Right forelimb (tissue), 1 donor: ENCODE measurements around the gene BCR.

ENCODE experiments used
- DNase-seq: peaks from one replicate; pipeline ENCODE4 v3.0.0-alpha.2; 2018

The BCR gene

GRCh38 chr22:23177197-23177596 is 3.1 kb upstream of the BCR start:
- DNase-seq, result no peak

GRCh38 chr22:23178512-23179254 is 1.6 kb upstream of the BCR start:
- peak; percentile 83 for DNase-seq

- DNase-seq, result peak; percentile 61
These were observed 669 bp upstream of the BCR start for GRCh38 chr22:23179381-23180299.

DNA sequence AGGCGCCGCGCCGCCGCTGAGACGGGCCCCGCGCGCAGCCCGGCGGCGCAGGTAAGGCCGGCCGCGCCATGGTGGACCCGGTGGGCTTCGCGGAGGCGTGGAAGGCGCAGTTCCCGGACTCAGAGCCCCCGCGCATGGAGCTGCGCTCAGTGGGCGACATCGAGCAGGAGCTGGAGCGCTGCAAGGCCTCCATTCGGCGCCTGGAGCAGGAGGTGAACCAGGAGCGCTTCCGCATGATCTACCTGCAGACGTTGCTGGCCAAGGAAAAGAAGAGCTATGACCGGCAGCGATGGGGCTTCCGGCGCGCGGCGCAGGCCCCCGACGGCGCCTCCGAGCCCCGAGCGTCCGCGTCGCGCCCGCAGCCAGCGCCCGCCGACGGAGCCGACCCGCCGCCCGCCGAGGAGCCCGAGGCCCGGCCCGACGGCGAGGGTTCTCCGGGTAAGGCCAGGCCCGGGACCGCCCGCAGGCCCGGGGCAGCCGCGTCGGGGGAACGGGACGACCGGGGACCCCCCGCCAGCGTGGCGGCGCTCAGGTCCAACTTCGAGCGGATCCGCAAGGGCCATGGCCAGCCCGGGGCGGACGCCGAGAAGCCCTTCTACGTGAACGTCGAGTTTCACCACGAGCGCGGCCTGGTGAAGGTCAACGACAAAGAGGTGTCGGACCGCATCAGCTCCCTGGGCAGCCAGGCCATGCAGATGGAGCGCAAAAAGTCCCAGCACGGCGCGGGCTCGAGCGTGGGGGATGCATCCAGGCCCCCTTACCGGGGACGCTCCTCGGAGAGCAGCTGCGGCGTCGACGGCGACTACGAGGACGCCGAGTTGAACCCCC is 798 bp downstream of the BCR start:
- no peak for DNase-seq

- DNase-seq, result no peak
These were observed 1.5 kb downstream of the BCR start for GRCh38 chr22:23181721-23182308.

- no peak for DNase-seq
These were observed 2.2 kb downstream of the BCR start for GRCh38 chr22:23182309-23183060.

- peak; percentile 66 for DNase-seq
These were observed 2.9 kb downstream of the BCR start for GRCh38 chr22:23183061-23183698.

DNA sequence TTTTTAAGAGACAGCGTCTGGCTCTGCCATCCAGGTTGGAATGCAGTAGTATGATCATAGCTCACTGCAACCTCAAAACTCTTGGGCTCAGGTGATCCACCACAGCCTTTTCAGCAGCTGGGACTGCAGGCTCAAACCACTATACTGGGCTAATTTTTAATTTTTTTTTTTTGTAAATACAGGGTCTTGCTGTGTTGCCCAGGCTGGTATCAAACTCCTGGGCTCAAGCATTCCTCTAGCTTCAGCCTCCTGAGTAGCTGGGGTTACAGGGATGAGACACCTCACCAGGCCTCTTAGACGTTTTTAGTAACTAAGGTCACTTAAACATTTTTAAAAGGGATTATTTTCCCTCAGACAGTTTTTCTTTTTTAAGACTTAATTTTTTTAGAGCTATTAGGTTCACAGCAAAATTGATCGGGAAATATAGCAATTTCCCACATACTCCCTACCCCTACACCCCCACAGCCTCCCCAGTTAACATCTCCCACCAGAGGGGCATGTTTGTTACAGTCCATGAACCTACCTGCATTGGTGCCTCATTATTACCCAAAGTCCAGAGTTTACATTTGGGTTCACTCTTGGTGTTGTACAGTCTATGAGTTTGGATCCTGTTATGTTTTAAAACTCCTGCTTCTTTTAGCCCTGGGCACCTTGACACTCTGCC is 3.9 kb downstream of the BCR start:
- no peak for DNase-seq

DNA sequence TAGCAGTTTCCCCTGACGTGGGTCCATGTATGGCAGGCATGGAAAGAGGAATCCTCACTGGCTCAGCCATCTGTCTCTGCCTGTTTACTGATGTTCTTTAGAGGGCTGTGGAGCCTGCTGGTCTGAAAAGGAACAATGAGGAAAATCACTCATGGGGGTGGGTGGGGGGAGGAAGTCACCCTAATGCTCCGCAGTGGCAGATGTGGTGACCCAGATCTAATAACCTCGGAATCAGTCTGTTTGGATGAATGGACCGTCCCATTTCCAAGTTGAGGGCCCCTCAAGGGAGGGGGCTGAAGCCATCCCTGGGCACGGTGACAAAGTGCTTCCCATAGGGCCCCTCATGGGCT is 4.4 kb downstream of the BCR start:
- no peak for DNase-seq

DNA sequence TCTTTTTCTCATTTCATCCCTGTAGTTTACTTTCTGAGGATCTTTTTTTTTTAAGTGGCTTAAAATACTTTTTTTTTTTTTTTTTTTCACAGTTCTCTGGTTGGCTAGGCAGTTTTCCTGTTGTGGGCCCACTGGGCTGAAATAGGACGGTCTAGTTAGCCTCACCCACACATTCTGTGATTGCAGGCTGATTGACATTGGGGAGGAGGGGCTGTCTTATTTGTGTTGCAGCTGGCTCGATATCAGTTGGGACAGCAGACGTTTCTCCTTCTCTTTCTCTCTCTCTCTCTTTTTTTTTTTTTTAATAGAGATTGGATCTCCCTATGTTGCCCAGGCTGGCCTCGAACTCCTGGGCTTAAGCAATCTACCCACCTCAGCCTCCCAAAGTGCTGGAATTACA is 6.9 kb downstream of the BCR start:
- DNase-seq, result no peak

DNA sequence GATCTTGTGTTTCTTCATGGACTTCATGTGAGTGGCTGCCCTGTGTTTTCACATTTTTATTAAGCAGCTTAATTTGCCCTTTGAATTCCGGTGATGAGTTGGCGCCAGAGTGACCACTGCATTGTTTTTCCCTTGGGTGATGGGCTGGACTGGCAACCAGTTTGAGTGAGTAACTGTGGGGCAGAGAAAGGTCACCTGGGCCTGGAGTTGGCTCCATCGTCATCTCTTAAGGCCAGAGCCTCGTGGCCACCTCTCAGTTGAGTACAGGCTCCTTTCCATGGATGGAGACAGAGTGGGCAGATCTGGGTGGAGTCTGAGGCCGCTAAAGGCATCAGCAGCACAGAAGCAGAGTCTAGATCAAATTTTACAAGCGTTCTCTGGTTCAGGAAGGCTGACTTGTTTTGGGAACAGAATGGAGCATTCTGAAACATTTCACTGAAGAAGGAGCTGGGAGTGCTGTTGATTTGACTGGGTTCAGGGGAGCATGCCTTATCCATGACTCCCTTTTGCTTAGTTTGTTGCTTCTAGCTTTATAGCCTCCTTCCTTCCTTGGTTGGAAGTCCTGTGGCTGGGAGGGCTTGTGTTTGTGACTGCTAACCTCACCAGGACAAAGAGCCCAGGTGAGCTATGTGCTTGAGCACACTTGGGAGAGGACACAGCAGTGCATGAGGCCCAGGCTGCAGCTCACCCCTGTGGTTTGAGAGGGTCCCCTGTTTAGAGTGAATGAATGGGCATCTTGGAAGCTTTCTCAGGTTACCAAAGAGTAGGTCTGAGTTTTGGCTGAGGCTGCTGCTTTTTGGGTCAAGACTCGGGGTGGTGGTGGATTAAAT is 7.8 kb downstream of the BCR start:
- no peak for DNase-seq

- DNase-seq, result no peak
These were observed 10.2 kb downstream of the BCR start for GRCh38 chr22:23190526-23190925.

DNA sequence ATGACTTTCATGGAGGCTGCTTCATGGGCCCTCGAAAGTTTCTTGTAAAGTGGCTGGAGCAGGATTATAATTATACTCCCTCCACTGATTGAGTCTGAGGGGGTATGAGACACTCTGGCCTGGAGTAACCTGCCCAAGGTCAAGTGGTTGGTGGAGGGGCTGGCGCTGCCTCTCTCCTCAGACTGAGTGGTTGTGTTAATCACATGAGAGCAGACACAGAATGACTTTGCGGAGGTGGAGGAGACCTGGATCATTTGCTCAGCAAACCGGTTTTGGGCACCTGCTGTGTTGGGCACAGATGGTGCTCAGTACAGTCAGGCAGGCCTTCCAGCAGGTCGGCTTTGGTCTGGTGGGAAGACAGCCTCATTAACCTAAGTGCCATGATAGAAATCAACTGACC is 11.8 kb downstream of the BCR start:
- DNase-seq, result no peak

- no peak for DNase-seq
These were observed 12.2 kb downstream of the BCR start for GRCh38 chr22:23192558-23192957.

- no peak for DNase-seq
These were observed 13.0 kb downstream of the BCR start for GRCh38 chr22:23193196-23193827.

- no peak for DNase-seq
These were observed 13.6 kb downstream of the BCR start for GRCh38 chr22:23193882-23194281.

GRCh38 chr22:23196165-23196564 is 15.9 kb downstream of the BCR start:
- no peak for DNase-seq

- no peak for DNase-seq
These were observed 17.5 kb downstream of the BCR start for GRCh38 chr22:23197836-23198235.

DNA sequence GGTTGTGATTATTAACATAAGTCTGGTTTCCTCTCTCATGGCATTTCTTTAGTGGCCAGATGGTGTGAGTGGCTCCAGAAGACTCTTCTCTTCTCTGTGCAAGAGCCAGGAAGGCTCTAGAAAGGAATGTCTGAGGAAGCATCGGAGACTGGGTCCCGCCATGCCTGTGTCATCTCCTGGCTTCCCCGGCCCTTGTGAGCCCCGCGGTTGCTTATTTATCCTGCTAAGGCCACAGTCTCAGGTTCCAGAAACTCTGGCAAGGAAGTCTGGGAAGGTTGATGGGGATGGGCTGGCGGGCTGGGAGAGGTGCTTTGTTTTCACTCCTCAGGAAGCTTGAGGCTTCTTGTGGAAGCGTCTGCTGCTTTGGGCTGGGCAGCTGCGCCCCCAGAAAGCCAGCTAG is 18.9 kb downstream of the BCR start:
- DNase-seq, result no peak

GRCh38 chr22:23200898-23201297 is 20.6 kb downstream of the BCR start:
- DNase-seq, result no peak
